Fibroblast of lung (primary cell): Measurements from ENCODE around the gene IRF5.

ENCODE experiments used
- EZH2 ChIP-seq: IDR thresholded peaks from 2 replicates; pipeline ENCODE4 v1.5.1; 2012; ENCODE audit warnings: low read length, control low read depth, mild to moderate bottlenecking; ENCODE audit errors: missing control alignments
- TF ChIP-seq, protein P1 (sequence below), 2 donors: IDR thresholded peaks in 1 of 2; conservative IDR thresholded peaks in 1 of 2; 1 replicate in 1 of 2; 2 replicates in 1 of 2; pipeline ENCODE4 v1.5.1; 2011 to 2012; ENCODE audit warnings: low read length in 2 of 2, control low read depth in 1 of 2, inconsistent platforms in 1 of 2, low read depth in 1 of 2, mild to moderate bottlenecking in 1 of 2

- TF ChIP-seq EZH2 = no peak
- TF ChIP-seq, protein P1, sequence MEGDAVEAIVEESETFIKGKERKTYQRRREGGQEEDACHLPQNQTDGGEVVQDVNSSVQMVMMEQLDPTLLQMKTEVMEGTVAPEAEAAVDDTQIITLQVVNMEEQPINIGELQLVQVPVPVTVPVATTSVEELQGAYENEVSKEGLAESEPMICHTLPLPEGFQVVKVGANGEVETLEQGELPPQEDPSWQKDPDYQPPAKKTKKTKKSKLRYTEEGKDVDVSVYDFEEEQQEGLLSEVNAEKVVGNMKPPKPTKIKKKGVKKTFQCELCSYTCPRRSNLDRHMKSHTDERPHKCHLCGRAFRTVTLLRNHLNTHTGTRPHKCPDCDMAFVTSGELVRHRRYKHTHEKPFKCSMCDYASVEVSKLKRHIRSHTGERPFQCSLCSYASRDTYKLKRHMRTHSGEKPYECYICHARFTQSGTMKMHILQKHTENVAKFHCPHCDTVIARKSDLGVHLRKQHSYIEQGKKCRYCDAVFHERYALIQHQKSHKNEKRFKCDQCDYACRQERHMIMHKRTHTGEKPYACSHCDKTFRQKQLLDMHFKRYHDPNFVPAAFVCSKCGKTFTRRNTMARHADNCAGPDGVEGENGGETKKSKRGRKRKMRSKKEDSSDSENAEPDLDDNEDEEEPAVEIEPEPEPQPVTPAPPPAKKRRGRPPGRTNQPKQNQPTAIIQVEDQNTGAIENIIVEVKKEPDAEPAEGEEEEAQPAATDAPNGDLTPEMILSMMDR (conservative IDR thresholded peaks at IDR 0.05 in 1 of 2, IDR thresholded peaks at IDR 0.05 in 1 of 2; ENCODE audit: low read depth in 1 of 2, low read length in 2 of 2) = no peak
Measured at GRCh38 chr7:128961030-128961659, 23.4 kb downstream of the IRF5 start.
